Activated CD8-positive, alpha-beta memory T cell treated with anti-CD3 and anti-CD28 coated beads, Interleukin-2, amount 50 U/mL, for 24 hours (primary cell): ENCODE results near the gene PTGR3.
"Not testable (repeated sequence)": the region's sequence is repeated elsewhere in the genome, so short reads cannot be mapped to it uniquely, and the experiment has no call there.

Source experiments
- DNase-seq: peaks from one replicate; pipeline ENCODE4 v3.0.0-alpha.2; 2020; ENCODE audit errors: extremely low read depth

PTGR3 gene

GRCh38 chr18:75202696-75203365, 6.1 kb downstream of the PTGR3 start:
- DNase-seq = no peak

- no peak for DNase-seq
These were observed 7.4 kb downstream of the PTGR3 start for GRCh38 chr18:75201282-75202270.

- DNase-seq = no peak
These were observed 8.2 kb downstream of the PTGR3 start for GRCh38 chr18:75200605-75201280.

- DNase-seq = no peak
These were observed 8.9 kb downstream of the PTGR3 start for GRCh38 chr18:75200071-75200470.

- no peak for DNase-seq
These were observed 9.6 kb downstream of the PTGR3 start for GRCh38 chr18:75199327-75199726.

DNA sequence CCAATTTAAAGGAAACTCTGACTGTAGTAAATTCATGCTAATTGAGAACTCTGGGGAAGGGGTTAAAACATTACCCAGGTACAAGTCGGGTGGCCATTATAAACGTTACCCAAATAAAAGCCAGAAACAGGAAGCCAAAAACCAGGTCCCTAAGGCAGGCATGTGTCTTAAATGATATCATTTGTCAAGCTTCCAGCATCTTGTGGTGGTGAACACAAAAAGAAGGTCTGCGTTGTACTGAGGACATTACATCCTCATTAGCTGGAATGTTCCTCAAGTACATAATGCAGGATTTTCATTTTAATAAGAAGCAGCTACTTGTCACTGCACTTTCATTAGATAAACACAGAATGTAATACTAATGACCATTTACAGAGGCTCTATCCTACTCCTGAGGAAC, 10.9 kb downstream of the PTGR3 start:
- no peak for DNase-seq

DNA sequence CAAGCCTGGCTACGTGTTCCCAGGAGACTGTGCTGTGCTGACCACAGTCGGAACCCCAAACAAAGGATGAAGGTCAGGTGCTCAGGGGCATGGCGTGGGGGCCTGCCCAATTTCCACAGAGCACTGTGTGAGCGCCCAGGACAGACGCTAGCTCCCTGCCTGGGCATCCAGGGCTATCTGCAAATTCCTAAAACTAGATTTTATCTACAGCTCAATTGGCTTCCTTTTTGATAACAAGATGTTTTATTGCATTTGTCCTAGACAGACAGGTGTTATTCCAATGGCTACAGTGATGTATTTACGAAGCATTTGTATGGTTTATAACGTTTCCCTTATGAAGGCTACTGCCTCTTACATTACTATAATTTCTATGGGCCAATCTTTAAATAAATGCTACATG, 16.0 kb downstream of the PTGR3 start:
- no peak for DNase-seq

- DNase-seq = no peak
These were observed 19.2 kb downstream of the PTGR3 start for GRCh38 chr18:75189696-75190095.

- not testable (repeated sequence) for DNase-seq
These were observed 21.2 kb downstream of the PTGR3 start for GRCh38 chr18:75187702-75188101.

DNA sequence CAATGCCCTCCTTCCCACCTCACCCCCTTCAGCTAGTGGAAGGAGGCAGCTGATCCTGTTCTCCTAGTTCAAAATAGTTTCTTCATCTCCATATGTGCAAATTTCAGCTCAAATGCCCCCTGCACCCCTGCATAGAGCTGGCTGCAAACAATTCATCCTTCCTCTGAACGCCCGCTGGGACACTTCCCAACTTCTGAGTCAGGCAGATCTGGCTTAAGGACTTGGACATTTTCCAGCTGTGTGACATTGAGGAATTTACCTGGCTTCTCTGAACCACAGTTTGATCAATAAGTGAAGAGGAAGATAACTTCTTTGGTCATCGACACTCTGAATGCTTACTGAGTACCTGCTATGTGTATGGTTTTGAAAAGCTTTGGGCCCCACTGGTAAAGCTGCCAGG, 23.5 kb downstream of the PTGR3 start:
- DNase-seq = no peak

DNA sequence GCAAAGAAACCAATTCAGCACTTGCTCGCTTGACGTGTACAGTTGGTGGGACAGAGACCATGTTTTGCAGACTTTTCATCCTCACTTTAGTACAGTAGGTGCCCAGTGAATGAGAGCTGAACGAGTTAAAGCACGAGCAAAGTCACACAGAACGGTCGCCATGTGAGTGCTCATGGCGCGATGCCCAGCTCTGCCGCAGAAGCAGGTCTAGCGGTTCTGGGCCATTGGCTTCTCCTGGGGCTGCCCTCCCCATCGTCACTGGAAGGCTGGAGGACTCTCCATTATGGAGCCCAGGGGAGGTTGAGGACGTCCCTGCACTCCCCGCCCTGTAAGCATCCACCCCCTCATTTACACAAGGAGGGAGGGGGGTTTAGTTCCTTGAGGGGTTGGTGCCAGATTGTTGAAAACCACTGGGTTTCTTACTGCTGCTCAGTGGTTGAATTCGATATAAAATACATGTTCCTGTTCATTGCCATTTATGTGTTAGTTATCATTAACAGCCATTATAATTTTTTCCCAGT, 24.9 kb downstream of the PTGR3 start:
- no peak for DNase-seq

GRCh38 chr18:75183524-75183923, 25.4 kb downstream of the PTGR3 start:
- DNase-seq = no peak

DNA sequence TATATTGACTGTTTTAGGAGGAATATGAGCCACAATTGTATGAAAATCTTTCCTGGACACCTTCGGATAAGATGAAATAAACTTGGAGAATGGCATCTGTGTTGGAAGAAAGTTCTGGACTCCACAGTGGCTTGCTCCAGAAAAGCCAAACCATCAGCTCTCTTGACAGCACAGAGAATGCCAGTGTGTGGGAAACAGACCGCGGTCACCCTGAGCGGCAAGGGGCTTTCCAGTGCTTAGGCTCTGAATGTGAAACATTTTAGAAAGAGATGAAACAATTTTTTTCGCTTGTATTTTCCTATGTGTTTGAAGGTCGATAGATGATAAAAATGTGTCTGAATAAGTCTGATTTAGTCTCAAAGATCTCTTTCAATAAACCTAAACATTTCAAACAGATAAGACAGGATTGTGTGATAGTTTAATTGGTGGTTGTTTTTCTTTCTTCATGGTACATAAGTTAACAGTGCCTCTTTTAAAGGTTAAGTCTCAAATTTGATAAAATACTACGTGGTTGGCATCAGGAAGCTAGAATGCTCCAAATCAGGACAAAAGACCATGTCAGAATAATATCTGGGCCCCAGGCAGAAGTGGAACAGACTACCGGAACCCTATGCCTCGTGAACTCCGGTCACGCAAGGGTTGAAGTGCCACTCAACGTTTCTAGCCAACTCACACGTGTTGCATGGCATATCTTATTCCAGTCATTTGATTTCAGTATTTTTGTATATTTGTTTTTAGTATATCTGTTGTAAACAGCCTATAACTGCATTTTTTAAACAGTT, 28.9 kb downstream of the PTGR3 start:
- DNase-seq = no peak

DNA sequence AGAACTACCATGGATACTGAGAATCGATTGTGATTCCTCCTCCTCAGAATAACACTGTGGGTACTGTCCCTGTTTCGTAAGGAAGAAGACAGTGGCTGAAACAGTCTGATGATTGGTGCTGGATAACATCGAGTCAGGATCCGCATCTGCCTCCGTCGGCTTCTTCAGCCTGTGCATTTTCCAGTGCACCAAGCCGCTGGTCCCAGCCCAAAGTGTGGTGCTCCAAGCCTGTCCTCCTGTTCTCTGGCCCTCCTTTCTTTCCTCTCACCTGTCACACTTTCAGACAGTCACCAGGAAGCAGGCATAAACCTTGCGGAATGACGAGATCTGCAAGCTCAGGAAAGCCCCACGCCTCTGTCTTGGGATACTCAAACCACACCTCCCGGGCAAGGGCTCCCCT, 30.6 kb downstream of the PTGR3 start:
- no peak for DNase-seq

GRCh38 chr18:75176849-75177248, 32.1 kb downstream of the PTGR3 start:
- DNase-seq = no peak

GRCh38 chr18:75173738-75174137, 35.2 kb downstream of the PTGR3 start:
- DNase-seq = no peak

- no peak for DNase-seq
These were observed 35.9 kb downstream of the PTGR3 start for GRCh38 chr18:75173125-75173432.

DNA sequence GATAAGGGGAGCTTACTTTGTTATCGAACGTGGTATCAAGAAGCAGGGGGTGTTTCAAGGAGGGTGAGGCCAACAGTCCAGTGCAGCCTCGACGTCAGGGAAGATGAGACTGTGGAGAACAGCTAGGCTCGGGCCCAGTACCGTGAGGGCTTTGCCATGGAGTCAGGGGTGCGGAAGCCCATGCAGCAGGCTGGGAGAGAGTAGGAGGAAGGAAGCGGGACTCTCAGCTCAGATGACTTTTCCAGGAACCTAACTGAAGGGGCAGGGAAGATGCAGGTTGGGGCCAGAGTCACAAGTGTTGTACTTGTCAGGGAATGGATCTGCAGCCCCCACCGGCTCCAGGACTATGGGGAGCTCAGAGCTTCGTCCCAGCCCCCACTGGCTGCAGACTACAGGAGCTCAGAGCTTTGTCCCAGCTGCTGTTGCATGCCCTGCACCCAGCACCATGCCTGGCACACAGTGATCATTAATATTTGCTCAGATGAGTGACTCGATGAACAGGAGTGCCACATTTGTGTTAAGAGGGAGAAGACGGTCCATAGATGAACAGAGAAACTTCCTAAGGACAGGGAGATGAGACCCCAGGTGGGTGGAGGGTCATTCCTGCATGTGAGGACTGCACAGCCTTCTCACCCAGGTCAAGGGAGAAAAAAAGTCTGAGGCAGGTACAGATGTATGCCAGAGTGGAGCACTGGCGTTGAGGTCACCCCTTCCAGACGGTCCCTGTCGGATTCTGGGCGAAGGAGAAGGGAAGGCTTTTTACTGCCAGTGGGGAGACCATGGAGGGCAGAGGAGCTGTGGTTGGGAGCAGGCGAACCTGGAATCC, 36.4 kb downstream of the PTGR3 start:
- DNase-seq = no peak

GRCh38 chr18:75170916-75171315, 38.0 kb downstream of the PTGR3 start:
- DNase-seq = no peak

- DNase-seq = no peak
These were observed 38.7 kb downstream of the PTGR3 start for GRCh38 chr18:75170022-75170789.
